GM21619 (cell line): ENCODE measurements around the gene HPS1.

Experiments
- ATAC-seq: cut with Tn5 transposase; IDR thresholded peaks from one replicate; pipeline ENCODE4 v1.9.1; 2021; ENCODE audit not compliant: unreplicated experiment

Gene HPS1

DNA sequence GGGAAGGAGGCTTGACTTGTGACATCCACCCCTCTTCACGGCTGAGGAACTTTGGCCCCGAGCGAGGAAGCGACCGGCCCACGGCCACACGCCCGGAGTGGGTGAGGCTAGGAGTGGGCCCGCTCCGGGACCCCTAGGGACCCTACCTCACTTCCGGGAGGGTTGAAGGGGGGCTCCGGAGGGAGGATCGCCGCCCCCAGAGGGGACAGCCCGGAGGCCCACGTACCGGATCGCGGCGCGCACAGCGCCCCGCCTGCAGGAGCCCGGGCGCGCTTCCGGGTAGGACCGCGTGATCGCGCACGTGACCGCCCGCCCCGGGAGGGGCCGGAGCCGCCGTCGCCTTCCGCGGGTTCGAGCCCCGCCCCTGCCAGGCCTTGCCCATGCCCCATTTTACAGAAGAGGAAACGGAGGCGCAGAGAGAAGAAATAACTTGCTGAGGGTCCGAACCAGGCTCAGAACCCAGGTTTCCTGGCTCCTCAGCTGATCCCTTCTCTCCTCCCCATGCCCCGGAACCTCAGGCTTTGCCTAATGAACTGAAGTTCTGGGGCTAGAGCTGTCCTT lies at the start of gene HPS1:
Gene HPS1 (minus strand): TSS at position 275 of the 561 bp plus-strand sequence. CDS start 3,695 bp downstream, outside the sequence.
- ATAC-seq, result peak; percentile 84

DNA sequence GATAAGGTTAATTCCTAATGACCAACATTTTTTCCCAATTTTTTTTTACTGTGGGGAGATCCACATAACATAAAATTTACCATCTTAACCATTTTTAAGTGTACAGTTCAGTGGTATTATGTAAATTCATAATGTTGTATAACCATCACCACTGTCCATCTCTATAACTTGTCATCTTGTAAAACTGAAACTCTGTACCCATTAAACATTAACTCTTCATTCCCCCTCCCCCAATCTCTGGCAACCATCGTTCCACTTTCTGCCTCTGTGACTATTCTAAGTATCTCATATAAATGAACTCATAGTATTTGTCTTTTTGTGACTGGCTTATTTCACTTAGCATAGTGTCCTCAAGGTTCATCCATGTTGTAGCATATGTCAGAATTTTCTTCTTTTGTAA lies 46.0 kb upstream of the HPS1 start:
- ATAC-seq, result peak; percentile 62

DNA sequence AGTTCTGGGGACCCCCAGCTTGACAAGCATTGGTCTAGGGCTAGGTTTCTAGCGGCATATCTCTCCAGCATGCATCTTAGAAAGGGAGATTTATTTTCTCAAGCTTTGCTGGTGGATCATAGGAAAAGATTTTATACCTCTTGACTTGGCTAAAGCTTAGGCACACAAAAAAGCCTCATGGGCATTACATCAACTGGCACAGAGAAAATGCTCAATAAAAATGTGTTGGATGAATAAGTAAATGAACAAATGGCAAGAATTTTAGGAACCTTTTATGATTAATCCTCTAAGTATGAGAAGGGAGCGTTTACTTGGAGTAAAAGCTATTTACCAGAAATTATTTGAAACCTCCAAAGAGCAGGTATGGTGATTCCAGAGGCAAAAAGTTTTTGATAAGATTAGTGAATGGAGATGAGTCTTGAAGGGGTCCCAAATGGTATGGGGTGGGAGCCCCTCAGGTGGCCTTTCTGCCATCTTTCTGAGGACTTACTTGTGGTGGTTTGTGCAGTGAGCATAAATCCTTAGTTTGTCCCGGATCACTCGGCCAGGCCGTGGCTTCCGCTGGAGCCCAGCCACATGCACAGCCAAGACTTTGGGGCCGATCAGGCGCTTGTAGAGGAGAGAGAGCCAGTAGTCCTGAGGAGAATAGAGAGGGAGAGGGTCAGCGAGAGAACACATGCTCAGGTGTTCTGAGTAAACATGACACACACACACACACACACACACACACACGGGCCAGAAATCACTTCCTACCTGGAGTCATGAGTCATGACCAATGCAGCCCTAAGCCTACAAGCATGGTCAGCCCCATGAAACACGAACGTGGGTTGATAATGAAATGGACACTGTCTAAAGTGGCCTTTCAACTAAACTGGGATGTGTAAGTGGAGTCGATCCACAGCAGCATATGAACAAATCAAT lies 43.1 kb upstream of the HPS1 start:
- no peak for ATAC-seq

DNA sequence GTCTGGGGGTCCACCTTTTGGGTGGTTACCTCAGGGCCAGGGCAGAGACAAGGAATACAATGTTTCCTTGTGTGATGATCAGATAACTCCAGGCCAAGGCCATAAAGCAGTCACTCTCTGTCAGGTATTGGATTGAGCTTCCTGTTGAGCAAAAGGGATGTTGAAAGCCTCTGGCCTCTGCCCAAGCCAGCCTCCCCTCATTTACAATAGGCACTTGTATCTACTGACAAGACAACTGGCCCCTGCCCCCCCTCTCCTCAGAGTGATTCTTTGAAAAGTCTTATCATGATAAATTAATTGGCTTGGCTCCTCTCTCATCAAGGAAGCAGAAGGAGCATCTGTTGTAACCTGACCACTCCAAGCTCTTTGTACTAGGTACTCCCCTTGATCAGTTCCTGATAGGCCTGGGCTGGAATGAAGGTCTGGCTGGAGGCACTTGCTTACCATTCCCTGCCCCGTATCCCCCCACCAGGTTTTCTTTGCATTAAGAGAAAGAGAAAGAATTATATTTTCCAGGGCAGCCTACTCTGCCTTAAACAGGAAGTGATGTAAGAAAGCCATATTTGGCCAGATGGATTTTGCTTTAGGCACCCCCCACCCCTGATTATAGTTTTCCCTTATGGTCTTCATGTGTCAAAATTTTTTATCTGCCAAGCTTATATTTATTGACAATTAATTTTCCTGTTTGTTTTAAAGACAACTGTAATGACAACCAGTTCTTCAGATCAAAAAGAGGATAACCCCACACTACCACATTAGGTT lies 42.1 kb upstream of the HPS1 start:
- no peak for ATAC-seq

DNA sequence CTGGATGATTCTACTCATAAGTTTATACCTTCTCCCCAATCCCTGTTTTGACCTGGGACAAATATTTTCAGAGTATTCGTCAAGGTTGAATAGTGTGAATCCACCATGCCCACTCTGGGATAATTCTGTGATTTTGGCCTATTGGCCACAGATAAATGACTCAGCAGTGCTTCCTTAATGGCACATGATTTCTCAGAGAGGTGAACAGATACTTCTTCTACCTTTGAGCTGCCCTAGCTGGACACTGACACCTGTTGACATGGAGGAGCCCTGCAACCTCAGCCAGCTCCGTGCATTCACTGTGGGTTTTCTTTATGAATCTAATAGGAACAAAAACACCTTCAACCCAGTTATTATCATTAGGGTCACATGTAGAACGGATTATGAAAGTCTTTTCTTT lies 40.9 kb upstream of the HPS1 start:
- no peak for ATAC-seq

DNA sequence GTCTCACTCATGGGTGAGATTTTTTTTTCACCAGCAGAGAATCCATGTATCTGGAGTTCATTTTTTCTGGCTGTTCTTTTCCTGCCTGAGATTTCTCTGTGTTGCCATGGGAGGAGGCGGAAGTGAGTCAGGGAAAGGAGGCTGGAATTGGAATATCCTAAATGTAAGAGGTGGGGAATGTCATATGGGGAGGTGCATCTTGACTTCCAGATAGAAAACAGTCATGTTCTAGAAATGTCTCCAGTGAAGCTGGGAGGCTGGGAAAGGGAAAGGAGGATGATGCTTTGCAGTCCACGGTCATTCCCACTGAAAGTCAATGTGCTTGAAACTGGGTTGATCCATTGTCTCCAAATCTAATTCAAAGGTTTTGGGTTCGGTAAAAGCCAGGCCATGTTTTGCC lies 39.7 kb upstream of the HPS1 start:
- no peak for ATAC-seq

DNA sequence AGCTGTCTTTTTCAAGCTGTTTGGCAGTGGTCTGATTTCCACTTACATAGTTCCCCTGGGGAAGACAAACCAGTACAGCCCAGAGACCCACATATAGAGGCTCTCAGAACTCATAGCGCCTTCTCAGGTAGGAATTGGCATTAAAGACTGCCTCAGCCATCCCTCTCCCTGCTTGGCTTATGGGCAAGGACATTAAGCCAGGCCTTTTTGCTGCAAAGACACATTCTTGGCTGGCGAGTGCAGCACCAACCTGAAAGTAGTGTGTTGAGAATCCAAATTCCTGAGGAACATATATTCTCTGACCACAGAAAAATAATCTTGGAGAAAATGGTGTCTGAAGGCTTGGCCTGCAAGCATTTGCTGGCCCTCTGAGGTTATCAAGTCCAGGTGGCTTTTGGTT lies 39.2 kb upstream of the HPS1 start:
- ATAC-seq, result no peak

DNA sequence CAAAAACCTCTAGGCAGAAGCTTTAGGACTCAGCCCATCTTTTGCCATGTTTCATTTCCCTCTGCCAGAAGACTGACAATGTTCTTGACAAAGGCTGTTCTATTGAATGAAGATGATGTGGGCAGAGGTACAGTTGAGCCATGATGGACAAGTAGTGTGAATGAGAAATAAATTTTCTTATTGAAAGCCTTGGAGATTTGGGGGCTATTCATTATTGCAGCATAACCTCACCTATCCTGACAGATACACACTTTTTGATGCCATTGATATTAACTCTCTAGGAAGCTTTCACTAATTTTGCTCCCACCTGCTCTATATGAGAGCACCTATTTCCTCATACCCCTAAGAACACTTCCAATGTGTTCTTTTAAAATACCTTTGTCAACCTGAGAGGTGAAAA lies 36.9 kb upstream of the HPS1 start:
- ATAC-seq, result no peak

DNA sequence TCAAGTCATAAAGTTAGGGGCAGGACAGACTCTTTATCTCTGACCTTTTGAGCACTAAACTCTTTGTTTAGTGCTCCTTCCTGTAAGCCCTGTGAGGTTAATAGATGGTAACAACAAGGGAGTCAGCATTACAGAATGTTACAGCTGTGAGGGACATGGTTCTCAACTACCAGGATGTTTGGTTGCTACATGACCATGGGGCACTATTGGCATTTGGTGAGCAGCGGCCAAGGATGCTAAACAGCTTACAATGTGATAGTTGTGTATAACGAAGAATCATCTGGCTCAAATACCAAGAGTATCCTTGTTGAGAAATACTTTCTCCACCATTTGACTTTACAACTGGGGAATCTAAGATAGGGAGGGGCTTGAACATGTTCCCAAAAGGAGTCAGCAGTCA lies 35.4 kb upstream of the HPS1 start:
- ATAC-seq, result no peak

DNA sequence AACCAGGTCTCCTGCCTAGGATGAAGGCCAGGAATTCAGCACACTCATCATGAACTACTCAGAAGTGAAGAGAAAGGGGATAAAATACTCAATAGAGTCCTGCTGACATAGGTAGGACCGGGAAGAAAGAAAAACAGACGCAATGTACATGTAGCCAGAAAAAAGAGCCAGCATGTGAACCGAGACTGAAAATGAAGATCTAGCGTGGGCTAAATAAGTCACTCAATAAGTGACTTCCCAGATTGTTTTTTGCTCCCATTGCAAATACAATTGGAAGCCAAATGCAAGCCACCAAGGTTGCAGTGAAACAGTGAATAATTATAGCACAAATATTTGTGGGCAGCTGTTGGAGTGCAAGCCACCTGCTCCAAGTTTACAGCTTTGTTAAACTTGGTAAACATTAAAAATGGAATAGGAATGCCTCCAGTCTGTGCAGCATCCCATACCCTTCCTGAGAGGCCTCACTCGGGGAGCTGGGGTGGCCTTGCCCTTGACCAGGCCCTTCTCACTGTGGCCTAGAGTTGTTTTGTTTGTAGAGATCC lies 34.7 kb upstream of the HPS1 start:
- no peak for ATAC-seq

DNA sequence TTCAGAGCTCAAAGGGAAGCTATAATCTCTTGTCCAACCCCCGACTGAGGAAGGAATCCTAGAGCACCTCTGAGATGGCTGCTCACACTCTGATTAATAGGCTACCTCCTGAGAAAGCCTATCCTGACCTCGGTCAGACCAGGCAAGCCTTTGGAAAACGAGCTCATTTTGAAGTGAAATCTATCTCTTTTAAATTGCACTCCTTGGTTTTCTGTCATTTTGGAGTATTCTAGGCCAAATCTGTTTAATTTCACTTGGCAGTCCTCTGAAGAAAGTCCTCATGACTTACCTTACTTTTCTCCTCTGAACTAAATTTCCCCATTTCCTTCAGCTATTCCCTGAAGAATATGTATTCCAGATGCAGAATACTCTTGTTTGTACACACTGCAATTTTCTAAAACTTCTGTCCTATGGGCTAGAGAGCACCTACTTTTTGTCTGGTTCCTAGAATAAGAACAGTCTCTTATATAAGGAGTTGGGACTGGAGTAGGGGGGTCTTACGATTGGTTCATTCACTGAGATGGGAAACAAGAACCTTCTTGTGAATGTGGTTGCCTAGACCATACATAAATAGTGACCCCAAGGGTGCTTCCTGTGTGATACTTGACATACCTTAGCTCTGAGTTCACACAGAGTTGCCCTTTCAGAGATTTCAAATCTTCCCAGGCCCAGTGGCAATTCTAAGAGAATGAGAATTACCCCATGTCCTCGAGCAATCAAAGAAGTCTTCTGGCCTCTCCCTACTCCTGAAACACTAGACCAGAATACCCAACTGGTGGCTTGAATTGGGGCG lies 31.9 kb upstream of the HPS1 start:
- no peak for ATAC-seq

DNA sequence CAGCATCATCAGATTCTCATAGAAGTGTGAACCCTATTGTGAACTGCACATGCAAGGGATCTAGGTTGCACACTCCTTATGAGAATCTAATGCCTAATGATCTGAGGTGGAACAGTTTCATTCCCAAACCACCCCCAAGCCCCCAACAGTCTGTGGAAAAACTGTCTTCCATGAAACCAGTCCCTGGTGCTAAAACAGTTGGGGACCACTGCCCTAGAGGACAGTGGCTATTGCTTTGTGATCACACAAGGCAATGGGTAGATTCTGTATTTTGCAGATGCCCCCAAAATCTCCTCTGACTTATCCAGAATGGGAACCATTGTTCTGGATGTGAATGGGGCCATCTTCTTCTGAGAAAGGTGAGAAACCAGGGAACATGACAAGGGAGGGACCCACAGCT lies 31.1 kb upstream of the HPS1 start:
- no peak for ATAC-seq

DNA sequence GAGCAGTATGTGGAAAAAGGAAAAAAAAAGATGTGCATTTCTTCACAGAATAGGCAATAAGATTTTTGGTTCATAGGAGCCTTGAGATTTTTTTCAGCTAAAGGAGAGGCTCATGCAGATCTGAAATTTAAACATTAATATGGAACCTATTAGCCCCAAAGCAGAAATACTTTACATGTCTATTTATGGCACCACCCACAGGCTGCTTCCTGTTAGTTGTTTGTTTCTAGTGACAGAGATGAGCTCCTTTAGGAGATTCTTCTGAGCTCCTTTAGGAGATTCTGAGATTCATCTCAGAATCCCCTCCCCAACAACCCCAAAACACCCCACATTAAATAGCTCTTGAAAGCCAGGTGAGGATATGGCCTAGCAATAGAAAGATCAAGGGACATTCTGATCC lies 27.9 kb upstream of the HPS1 start:
- ATAC-seq, result peak; percentile 81

DNA sequence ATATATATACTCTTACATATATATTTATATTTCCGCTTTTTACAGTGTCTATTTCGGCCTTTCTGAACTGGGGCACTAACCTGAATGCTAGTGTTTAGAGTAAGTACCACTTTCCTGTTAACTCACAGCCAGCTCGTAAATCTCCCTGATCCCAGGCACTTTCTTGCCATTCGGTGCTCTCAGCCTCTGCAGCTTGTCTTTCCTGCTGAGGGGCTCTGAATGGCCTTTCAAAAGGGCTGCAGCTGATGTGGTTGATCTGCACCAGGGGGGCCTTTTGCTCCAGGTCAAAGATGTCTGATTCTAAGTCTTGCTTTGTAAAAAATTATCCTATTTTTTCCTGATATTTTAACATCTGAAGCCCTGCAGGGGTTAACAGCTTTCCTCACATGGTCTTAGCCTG lies 25.5 kb upstream of the HPS1 start:
- no peak for ATAC-seq

DNA sequence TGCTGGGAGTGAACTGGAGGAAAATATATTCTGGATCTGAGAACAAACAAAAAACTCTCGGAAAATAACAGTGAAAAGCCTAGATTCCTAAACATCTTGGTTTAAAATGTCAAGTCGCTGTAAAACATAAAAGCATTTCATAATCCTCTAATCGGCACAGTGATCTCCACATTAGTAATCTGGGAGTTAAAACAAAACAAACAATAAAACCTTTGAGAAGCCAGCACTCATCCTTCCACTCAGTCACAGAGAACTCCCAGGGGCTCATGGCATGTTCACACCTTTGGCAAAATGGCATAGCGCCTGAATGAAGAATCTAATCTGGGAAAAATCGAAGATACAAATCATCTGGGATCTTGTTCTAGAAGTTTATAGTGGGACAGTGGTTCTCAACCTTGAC lies 24.1 kb upstream of the HPS1 start:
- ATAC-seq, result no peak

DNA sequence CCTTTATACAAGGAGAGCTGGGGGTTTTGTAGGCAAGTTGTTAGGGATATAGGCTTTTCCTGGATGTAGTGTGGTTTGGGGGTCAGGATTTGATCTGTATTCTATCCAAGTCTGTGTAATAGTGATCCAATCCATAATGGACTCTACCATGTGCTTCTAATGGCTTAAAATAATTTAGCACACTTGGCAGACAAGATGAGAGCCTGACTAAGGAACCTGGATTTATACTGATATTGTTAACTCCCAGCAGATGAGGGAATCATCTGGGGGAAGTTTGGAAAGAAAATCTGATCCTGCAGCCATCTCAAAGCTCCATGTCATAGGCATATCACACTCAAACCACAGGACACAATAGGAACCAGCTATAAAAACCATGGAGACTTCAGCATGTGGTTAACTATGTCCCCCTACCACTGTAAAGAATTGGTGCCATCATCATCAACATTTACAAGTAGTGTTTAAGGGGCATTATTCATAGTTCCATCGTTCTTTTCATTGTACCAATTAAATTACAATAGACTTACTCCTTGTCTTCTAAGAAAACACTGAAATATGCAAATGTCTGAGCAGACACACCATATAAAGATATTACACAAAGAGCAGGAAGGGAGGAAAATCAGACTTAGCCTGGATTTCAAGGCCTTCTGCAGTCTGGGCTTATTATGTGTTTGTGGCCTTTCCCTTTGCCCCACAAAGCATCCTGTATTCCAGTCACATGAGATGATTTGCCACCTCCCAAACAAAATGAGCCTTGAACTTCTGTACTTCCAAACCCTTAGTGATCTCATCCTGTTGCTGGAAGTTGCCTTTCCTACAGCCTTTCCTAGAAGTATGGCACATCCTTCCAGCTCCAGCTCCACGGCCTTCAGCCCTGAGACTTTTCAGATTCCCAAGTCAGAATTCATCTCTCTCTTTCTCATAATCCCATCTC lies 22.5 kb upstream of the HPS1 start:
- ATAC-seq, result no peak

DNA sequence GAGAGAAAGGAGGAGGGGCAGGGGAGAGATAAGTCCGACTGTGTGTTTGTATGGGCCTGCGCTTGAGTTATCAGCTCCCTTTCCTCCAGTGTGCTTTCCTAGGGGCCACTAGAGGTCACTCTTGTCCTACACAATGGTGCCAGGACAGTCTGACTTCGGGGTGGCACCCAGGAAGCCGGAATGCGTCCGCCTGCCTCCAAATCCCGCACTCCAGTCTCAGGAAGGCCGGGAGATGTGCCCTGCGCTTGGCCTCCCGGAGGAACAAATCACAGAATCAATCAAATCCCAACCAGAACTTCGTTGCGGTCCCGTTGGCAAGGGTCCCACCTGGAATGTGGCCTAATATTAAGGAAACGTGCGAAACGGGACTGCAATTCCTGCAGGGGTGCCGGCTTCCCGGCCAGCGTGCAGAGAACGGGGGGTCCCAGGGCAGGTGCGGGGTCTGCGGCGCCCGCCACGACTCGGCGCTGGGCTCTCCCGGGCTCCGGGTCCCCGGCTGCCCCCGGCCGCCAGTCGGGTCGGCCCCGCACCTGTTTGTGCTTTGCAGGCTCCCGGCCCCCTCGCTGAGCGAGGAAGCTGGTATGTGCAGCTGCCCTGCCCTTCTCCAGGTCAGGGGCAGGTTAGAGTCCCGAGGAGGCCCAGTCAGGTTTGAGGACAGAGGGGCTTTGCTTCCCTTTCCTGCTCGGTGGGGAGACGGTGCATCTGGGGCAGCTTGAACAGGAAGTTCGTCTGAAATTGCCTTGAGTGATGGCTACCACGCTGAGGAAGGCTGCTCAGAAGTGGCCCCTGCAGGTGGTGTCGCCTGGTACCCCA lies 21.0 kb upstream of the HPS1 start:
- ATAC-seq, result peak; percentile 95

DNA sequence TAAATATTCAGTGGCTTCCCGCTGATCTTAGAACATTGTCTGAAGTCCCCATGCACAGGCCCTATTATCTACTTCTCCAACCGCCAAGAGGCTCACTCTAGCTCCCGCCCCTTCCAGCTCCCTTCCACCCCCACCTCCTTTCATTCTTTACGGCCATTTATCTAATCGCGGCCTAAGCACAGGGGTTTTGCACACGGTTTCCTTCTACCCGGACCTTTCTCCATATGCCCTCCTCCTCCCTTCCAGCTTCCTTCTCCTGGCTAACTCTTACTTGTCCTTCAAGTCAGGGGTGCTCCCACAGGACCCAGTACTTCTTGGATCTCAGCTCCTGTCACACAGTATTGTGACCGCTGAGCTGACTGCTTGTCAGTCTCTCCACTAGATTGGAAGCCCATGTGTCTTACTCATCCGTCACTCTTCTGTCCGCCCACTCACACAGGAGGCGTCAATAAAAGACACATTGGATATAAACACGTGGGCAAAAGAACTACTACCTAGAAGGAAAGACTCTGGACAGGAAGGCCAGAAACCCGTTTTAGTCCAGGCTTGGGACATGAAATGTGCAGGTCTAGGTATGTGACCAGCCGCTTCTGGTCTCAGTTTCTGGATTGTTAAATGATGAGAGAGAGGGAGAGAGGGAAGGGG lies 20.2 kb upstream of the HPS1 start:
- ATAC-seq, result no peak
